Activated CD4-positive, alpha-beta memory T cell treated with anti-CD3 and anti-CD28 coated beads, Interleukin-2, amount 10 ng/mL, durations not matched to agents 7 days and 5 days (primary cell): ENCODE results near the gene BMF. TPM values are rescaled to one million over a fixed set of nuclear protein-coding genes. Genes with fewer than 3 reads are reported as not detected.
A peak's percentile ranks its signal among the peaks of the same experiment; 100 is the strongest.
"Not testable (repeated sequence)": the region's sequence is repeated elsewhere in the genome, so short reads cannot be mapped to it uniquely, and the experiment has no call there.

Source experiments
- CTCF ChIA-PET: fragments of 350-600 bp; sonication (Branson Sonifier 250); formaldehyde crosslinking; loops from one replicate; lab custom pipeline; 2021; ENCODE audit warnings: antibody characterized with exemption, inconsistent platforms; lab: Charles Lee
- POLR2A ChIA-PET: fragments of 350-600 bp; sonication (Branson Sonifier 250); formaldehyde crosslinking; loops from one replicate; lab custom pipeline; 2021; ENCODE audit warnings: antibody characterized with exemption; lab: Charles Lee
- DNase-seq: peaks from one replicate; pipeline ENCODE4 v3.0.0-alpha.2; 2020
- H3K27ac Mint-ChIP-seq: one replicate; pipeline ENCODE4 v1.8.0; 2021; ENCODE audit warnings: mild to moderate bottlenecking, mixed read lengths
- H3K27me3 Mint-ChIP-seq: one replicate; pipeline ENCODE4 v1.8.0; 2021; ENCODE audit warnings: mixed read lengths
- H3K36me3 Mint-ChIP-seq: one replicate; pipeline ENCODE4 v1.8.0; 2021; ENCODE audit warnings: low read depth, mixed read lengths
- H3K4me1 Mint-ChIP-seq: one replicate; pipeline ENCODE4 v1.8.0; 2021; ENCODE audit warnings: mixed read lengths
- H3K4me3 Mint-ChIP-seq: one replicate; pipeline ENCODE4 v1.8.0; 2021; ENCODE audit warnings: mild to moderate bottlenecking, mixed read lengths
- H3K9me3 Mint-ChIP-seq: one replicate; pipeline ENCODE4 v1.8.0; 2021; ENCODE audit warnings: mixed read lengths
- total RNA-seq, 2 experiments: library from RNA; stranded (reverse); gene quantifications; one replicate each; pipeline ENCODE4 v1.2.3, GENCODE V29; 2021

BMF gene, protein sequence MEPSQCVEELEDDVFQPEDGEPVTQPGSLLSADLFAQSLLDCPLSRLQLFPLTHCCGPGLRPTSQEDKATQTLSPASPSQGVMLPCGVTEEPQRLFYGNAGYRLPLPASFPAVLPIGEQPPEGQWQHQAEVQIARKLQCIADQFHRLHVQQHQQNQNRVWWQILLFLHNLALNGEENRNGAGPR
- total RNA-seq: 10 to 100 TPM; 25.7 to 30.2 TPM

DNA sequence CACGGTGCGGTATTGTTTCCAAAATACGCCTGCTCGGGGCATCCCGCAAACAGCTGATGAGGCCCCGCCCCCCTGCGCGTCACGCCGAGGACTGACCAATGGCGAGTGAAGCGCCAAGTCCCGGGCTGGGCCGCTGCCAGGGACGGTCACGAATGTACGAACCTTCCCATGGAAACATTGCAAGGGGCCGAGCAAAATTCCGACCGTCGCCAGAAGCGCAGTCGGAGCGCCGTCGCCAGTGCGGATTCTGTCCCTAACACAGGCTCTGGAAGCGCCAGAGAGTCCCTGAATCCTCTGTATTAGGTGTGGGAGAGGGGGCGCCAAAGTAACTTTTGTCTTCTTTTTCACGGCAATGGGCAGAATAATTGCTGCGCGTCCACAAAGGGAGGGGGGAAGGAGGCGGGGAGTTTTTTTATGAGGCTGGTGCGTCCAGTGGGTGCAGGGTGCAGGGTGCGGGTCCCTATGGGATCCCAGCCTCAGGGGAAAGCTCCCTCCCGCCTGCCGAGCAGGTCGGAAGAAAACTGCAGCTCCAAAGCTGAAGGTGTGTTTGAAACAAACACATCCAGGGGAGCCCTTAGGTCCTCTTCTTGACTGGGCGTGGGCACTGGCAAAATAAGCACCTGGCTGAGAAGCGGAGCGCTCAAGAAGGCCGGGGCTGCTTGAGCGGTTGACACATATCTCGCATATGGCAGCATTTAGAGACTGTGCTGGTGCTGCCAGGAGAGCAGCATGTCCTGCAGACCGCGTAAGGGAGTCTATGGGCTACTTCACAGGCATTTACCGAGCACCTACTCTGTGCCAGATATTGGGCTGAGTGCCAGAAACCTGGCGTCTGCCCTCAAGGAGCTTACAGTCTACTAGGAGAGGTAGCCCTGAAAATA is at the start of gene BMF:
BMF (minus strand) TSS at position 25 of the 881 bp plus-strand sequence. CDS start 2,793 bp downstream, outside the sequence.
- Mint-ChIP-seq H3K36me3 (peaks cover 13% of the 10 kb centered on the region), H3K9me3 (no peaks in the 10 kb centered on the region), H3K4me3 (peak within 1 kb of the TSS; percentile 93), H3K27ac (peak within 1 kb of the TSS; percentile 73), H3K27me3 (peaks cover 21% of the 10 kb centered on the region), H3K4me1 (peaks cover 48% of the 10 kb centered on the region)
- CTCF ChIA-PET: interaction anchor here (0.9 to 12.8 kb wide), 9 partner anchors 9 to 259 kb away, joined by 3 to 146 read pairs (median 4); partner anchors contain the start of gene SRP14
- POLR2A ChIA-PET: interaction anchor here (0.8 to 6.3 kb wide), 11 partner anchors 11 to 198 kb away, joined by 3 to 73 read pairs (median 5); partner anchors contain the start of genes BUB1B, PLCB2 and SRP14
- DNase-seq: peak; percentile 98

DNA sequence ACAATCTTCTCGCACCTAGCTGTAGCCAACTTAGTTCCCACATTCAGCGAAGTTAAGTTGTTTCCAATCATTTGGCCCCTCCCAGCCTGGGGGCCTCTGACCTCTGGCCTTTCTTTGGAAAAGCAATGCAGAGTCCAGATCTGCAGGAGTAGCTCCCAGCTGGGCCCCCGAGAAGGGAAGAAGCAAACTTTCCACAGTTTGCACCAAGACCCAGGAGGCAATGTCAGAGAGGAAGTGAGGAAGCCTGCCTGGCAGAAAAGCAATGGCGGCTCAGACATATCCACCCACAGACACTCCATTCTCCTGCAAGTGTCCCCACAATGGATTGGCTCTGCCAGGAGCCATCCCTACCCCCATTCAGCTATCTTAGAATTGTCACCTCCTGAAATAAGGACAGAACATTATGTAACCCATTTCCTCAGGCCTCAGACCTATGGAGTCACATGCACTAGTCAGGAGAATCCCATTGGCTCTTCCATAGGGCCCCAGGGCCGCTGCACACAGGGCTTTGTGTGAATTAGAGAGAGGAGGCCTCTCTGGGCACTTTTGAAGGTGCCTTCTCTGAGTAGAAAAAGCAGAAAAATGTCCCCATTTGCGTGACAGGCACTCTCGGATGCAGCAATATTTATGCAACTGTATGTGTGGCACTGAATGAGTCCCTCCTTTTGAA is 49.2 kb upstream of the BMF start:
- DNase-seq: no peak
- H3K27ac Mint-ChIP-seq: no peak overlapping the region
- no peaks in the 10 kb centered on the region for H3K27me3 Mint-ChIP-seq
- CTCF ChIA-PET: interaction anchor here (1.1 kb wide), 1 partner anchor 117 kb away, joined by 3 read pairs; no protein-coding TSS in a partner anchor
- POLR2A ChIA-PET: no interaction called here
- H3K9me3 Mint-ChIP-seq: no peaks in the 10 kb centered on the region
- H3K4me1 Mint-ChIP-seq: peaks cover 2% of the 10 kb centered on the region
- H3K4me3 Mint-ChIP-seq: no peak overlapping the region
- H3K36me3 Mint-ChIP-seq: no peaks in the 10 kb centered on the region

- Mint-ChIP-seq H3K27ac (no peak overlapping the region), H3K4me1 (peaks cover 2% of the 10 kb centered on the region), H3K36me3 (no peaks in the 10 kb centered on the region), H3K4me3 (no peak overlapping the region), H3K27me3 (peaks cover 2% of the 10 kb centered on the region), H3K9me3 (no peaks in the 10 kb centered on the region)
- POLR2A ChIA-PET: no interaction called here
- DNase-seq: no peak
- CTCF ChIA-PET: interaction anchor here (1.5 kb wide), 1 partner anchor 51 kb away, joined by 4 read pairs; no protein-coding TSS in a partner anchor
Measured at GRCh38 chr15:40155270-40155910, 46.7 kb upstream of the BMF start.

DNA sequence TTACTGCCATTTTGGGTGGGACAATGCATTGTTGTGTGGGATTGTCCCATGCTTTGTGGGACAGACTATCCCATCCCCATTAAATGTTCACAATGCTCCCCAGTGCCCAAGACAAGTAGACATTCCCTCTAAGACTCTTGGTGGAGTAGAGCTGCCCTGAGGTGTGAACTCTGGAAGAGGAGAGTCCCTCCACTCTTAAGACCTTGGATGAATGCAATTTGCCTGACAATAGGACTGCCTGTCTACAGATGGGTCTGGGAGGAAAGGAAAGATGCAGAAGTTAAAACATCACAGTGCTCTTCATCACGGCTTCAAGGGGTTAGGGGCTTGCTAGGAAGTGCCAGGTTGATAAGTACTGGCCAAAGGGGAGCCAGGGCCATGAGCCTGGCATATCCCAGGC is 46.1 kb upstream of the BMF start:
- H3K4me1 Mint-ChIP-seq, H3K27ac Mint-ChIP-seq, POLR2A ChIA-PET, H3K9me3 Mint-ChIP-seq, H3K36me3 Mint-ChIP-seq, DNase-seq, H3K4me3 Mint-ChIP-seq, H3K27me3 Mint-ChIP-seq, CTCF ChIA-PET: not testable (repeated sequence)

DNA sequence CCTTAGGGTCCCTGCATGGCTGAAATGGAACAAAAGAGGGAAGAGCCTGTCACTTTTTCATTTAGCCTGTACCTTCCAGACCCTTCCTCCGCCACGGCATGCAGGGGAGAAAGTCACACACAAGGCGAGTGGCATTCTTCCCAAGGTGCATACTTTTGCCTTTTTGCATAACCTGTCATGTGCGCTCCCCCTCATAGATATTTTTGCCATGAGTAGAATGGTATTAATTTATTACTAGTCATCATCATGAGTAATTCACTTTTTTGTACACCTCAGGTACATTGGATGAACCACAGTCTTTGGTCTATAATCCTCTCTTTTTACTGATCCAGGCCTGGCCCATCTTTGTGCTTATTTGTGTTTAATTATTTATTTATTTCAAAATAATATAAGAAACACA is 43.3 kb upstream of the BMF start:
- POLR2A ChIA-PET: no interaction called here
- Mint-ChIP-seq H3K27me3 (peaks cover 11% of the 10 kb centered on the region), H3K4me1 (no peaks in the 10 kb centered on the region), H3K27ac (no peak overlapping the region), H3K4me3 (no peak overlapping the region), H3K36me3 (no peaks in the 10 kb centered on the region), H3K9me3 (no peaks in the 10 kb centered on the region)
- DNase-seq: no peak
- CTCF ChIA-PET: interaction anchor here (0.7 kb wide), 1 partner anchor 103 kb away, joined by 4 read pairs; no protein-coding TSS in a partner anchor

DNA sequence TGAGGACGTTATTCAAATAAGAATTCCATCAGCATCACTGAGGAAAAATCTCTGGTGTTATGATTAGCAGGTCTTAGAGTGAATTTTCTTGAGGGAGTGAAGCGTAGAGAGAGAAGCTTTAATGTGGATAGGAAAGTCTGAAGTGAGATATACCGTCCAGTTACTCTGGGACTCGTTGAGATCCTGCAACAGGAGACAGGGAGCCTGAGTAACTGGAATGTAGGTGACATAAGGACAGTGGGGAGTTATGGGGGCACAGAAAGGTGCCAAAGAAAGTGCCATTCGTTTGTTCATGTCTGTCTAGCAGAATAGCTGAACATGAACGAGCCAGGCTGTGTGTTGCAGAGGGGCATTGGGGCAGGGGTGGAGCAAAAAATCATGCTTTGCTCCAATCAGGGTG is 42.8 kb upstream of the BMF start:
- DNase-seq: no peak
- Mint-ChIP-seq H3K27me3 (peaks cover 11% of the 10 kb centered on the region), H3K27ac (no peak overlapping the region), H3K4me1 (no peaks in the 10 kb centered on the region), H3K9me3 (no peaks in the 10 kb centered on the region), H3K36me3 (no peaks in the 10 kb centered on the region), H3K4me3 (no peak overlapping the region)
- ChIA-PET CTCF (no interaction called here), POLR2A (no interaction called here)

DNA sequence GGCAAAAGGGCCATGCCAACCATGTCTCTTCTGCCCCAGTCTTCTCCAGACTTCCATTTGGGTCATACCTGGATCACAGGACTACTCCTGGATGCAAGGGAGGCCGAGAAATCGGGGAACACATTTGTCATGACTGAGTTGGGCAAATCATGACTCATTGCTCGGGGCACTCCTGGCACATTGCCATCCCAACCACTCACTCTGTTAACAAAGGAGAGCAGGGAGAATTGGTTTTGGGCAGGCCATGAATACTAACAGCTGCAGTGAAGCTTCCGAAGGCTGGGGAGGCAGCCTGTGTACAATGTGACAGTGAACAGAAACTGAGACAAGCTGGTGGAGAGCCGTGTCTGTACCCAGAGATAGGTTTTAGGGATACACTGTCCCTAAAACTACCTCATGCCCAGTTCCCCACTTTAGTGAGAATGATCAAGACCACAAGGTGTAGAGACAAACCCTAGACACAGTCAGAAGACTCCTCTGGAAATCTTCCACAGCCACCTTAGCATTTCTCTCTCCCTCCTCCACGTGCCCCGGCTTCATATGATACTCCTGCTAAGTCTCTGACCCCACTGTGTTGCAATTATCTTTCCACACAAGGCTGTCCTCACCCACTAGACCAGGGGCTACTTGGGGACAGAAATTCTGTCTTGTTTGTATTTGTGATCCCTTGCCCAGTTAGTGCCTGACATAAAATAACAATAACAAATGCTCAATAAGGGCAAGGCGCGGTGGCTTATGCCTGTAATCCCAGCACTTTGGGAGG is 41.7 kb upstream of the BMF start:
- DNase-seq: no peak
- ChIA-PET CTCF (no interaction called here), POLR2A (no interaction called here)
- Mint-ChIP-seq H3K4me3 (no peak overlapping the region), H3K36me3 (no peaks in the 10 kb centered on the region), H3K9me3 (no peaks in the 10 kb centered on the region), H3K4me1 (no peaks in the 10 kb centered on the region), H3K27me3 (peaks cover 11% of the 10 kb centered on the region), H3K27ac (no peak overlapping the region)

- CTCF ChIA-PET: no interaction called here
- no peak overlapping the region for H3K27ac Mint-ChIP-seq
- no peaks in the 10 kb centered on the region for H3K36me3 Mint-ChIP-seq
- H3K4me1 Mint-ChIP-seq: no peaks in the 10 kb centered on the region
- H3K9me3 Mint-ChIP-seq: no peaks in the 10 kb centered on the region
- no peak overlapping the region for H3K4me3 Mint-ChIP-seq
- DNase-seq: no peak
- H3K27me3 Mint-ChIP-seq: peaks cover 11% of the 10 kb centered on the region
- POLR2A ChIA-PET: no interaction called here
Measured at GRCh38 chr15:40149339-40149738, 40.7 kb upstream of the BMF start.

DNA sequence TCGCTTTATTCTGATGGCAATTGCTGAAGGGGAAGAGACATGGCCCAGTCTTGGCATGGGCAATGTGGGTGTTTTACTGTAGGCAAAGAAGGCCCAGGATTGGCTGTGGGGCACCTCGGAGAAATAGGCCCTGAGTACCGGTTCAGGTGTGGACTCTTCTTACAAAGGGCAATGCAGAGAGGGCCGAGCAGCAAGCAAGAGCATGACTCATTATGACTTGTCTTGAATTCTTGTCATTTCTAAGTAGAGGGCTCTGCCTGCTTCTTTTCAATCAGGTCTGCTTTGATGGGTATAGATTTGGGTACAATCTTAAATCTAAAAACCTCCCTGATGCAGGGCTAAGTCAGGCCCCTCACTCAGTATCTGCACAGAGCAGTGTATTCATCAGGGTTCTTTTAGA is 37.4 kb upstream of the BMF start:
- H3K27me3 Mint-ChIP-seq: peaks cover 16% of the 10 kb centered on the region
- H3K4me3 Mint-ChIP-seq: no peak overlapping the region
- no peaks in the 10 kb centered on the region for H3K36me3 Mint-ChIP-seq
- H3K9me3 Mint-ChIP-seq: no peaks in the 10 kb centered on the region
- CTCF ChIA-PET: no interaction called here
- H3K4me1 Mint-ChIP-seq: no peaks in the 10 kb centered on the region
- POLR2A ChIA-PET: no interaction called here
- no peak overlapping the region for H3K27ac Mint-ChIP-seq
- no peak for DNase-seq

DNA sequence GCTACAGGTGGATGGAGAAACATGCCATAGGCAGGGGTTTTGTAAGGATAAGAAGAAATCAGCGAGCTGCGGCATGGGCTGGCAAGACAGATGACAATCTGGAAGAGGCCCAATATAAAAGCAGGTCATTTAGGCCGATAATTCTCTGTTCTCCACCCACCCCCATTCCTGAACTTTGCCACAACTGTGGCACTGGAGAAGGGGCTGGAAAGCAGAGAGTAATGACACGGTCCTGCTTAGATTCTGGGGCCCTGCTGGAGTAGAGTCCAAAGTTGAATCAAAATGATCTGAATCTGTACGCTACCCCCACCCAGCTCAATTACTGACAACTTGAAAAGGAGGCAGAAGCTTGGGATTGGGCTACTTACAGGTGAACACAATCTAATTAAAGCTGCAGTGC is 33.7 kb upstream of the BMF start:
- Mint-ChIP-seq H3K4me3 (no peak overlapping the region), H3K27ac (no peak overlapping the region), H3K27me3 (peaks cover 5% of the 10 kb centered on the region), H3K4me1 (no peaks in the 10 kb centered on the region), H3K36me3 (no peaks in the 10 kb centered on the region), H3K9me3 (no peaks in the 10 kb centered on the region)
- ChIA-PET POLR2A (no interaction called here), CTCF (interaction anchor here (1.3 to 2.5 kb wide), 2 partner anchors 31 to 38 kb away, joined by 4 to 6 read pairs; no protein-coding TSS in a partner anchor)
- DNase-seq: no peak

DNA sequence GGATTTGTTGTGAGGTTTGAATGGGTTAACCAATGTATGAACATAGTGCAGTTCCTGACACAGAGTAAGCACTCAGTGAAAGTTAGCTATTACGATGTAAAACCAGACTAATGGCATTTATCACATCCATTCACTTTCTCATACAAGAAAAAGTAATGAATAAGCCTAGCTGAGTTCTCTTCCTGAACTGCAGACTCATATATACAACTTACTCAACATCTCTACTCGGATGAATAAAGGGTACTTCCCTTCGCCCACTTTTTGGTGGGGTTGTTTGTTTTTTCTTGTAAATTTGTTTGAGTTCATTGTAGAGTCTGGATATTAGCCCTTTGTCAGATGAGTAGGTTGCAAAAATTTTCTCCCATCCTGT is 29.5 kb upstream of the BMF start:
- H3K27me3 Mint-ChIP-seq, H3K36me3 Mint-ChIP-seq, H3K4me3 Mint-ChIP-seq, POLR2A ChIA-PET, DNase-seq, H3K4me1 Mint-ChIP-seq, H3K27ac Mint-ChIP-seq, H3K9me3 Mint-ChIP-seq: not testable (repeated sequence)
- CTCF ChIA-PET: interaction anchor here (0.7 kb wide), 1 partner anchor 33 kb away, joined by 3 read pairs; no protein-coding TSS in a partner anchor
